T-helper 2 cell treated with Interferon-gamma antibody and Interleukin-4, amounts not matched to agents 5 μg/mL and 100 μg/mL, for 36 hours (primary cell): ENCODE data around the gene DGKA.
"Not testable (repeated sequence)": the region's sequence is repeated elsewhere in the genome, so short reads cannot be mapped to it uniquely, and the experiment has no call there.

Source experiments
- DNase-seq: peaks from one replicate; pipeline ENCODE4 v3.0.0; 2021; ENCODE audit warnings: low spot score
- H3K27ac Mint-ChIP-seq: one replicate; pipeline ENCODE4 v1.8.0; 2021; ENCODE audit warnings: mild to moderate bottlenecking, mixed read lengths
- H3K27me3 Mint-ChIP-seq: one replicate; pipeline ENCODE4 v1.8.0; 2021; ENCODE audit warnings: low read depth, mixed read lengths
- H3K36me3 Mint-ChIP-seq: one replicate; pipeline ENCODE4 v1.8.0; 2021; ENCODE audit warnings: low read depth, mixed read lengths
- H3K4me1 Mint-ChIP-seq: one replicate; pipeline ENCODE4 v1.8.0; 2021; ENCODE audit warnings: low read depth, mixed read lengths
- H3K4me3 Mint-ChIP-seq: one replicate; pipeline ENCODE4 v1.8.0; 2022; ENCODE audit warnings: mild to moderate bottlenecking, moderate library complexity, mixed read lengths
- H3K9me3 Mint-ChIP-seq: one replicate; pipeline ENCODE4 v1.8.0; 2021; ENCODE audit warnings: mixed read lengths

Gene DGKA

DNA sequence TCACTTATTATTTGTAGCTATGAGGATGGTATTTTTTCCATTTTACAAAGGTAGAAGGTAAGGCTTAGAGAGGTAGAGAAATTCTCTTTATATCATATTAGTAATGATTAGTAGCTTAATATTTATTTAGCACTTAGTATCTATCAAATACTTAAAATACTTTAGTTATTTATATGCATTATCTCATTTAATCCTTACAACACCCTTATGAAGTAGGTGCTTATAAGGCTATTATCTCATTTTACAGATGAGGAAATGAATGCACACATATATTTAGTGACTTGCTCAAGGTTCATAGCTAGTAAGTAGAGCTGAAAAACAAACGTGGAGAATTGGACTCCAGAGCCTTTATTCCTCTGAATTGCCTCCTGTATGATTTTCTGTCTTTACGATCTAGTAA, 53.9 kb downstream of the DGKA start:
- no peak for DNase-seq
- peaks cover 43% of the 10 kb centered on the region for H3K36me3 Mint-ChIP-seq
- no peaks in the 10 kb centered on the region for H3K27me3 Mint-ChIP-seq
- no peaks in the 10 kb centered on the region for H3K9me3 Mint-ChIP-seq
- H3K4me3 Mint-ChIP-seq = no peak overlapping the region
- H3K4me1 Mint-ChIP-seq = no peaks in the 10 kb centered on the region
- no peak overlapping the region for H3K27ac Mint-ChIP-seq

- no peak overlapping the region for H3K4me3 Mint-ChIP-seq
- no peaks in the 10 kb centered on the region for H3K4me1 Mint-ChIP-seq
- H3K27me3 Mint-ChIP-seq = no peaks in the 10 kb centered on the region
- peaks cover 46% of the 10 kb centered on the region for H3K36me3 Mint-ChIP-seq
- H3K9me3 Mint-ChIP-seq = no peaks in the 10 kb centered on the region
- no peak overlapping the region for H3K27ac Mint-ChIP-seq
- no peak for DNase-seq
These were observed 54.4 kb downstream of the DGKA start for GRCh38 chr12:55985341-55985740.

GRCh38 chr12:55985976-55986375, 55.0 kb downstream of the DGKA start:
- not testable (repeated sequence) for H3K4me1 Mint-ChIP-seq, H3K9me3 Mint-ChIP-seq, DNase-seq, H3K27ac Mint-ChIP-seq, H3K4me3 Mint-ChIP-seq, H3K27me3 Mint-ChIP-seq
- H3K36me3 Mint-ChIP-seq = peaks cover 48% of the 10 kb centered on the region

DNA sequence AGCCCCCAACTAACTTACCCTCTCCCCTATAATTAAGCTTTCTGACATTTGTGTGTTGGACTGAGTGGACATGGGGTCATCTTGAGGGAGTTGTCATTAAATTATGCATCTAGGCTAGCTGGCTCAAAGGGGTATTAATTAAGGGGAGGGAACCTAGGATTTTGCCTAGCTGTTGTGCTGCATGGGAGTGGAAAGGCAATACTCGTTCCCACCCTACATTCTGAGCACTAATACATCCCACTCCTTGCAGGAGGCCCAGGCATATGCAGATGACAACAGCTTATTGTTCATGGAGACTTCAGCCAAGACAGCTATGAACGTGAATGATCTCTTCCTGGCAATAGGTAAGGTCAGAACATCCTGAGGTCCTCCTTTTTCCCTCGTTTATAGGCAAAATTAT, 60.1 kb downstream of the DGKA start:
- Mint-ChIP-seq H3K4me1 (peaks cover 7% of the 10 kb centered on the region), H3K27ac (no peak overlapping the region), H3K9me3 (no peaks in the 10 kb centered on the region), H3K36me3 (peaks cover 61% of the 10 kb centered on the region), H3K27me3 (no peaks in the 10 kb centered on the region), H3K4me3 (no peak overlapping the region)
- DNase-seq = no peak

- Mint-ChIP-seq H3K27me3 (no peaks in the 10 kb centered on the region), H3K27ac (no peak overlapping the region), H3K36me3 (peaks cover 51% of the 10 kb centered on the region), H3K9me3 (no peaks in the 10 kb centered on the region), H3K4me1 (peaks cover 24% of the 10 kb centered on the region), H3K4me3 (no peak overlapping the region)
- no peak for DNase-seq
These were observed 62.4 kb downstream of the DGKA start for GRCh38 chr12:55993230-55993853.

- Mint-ChIP-seq H3K27ac (no peak overlapping the region), H3K27me3 (no peaks in the 10 kb centered on the region), H3K9me3 (no peaks in the 10 kb centered on the region), H3K36me3 (peaks cover 39% of the 10 kb centered on the region), H3K4me3 (no peak overlapping the region), H3K4me1 (peaks cover 32% of the 10 kb centered on the region)
- no peak for DNase-seq
These were observed 64.4 kb downstream of the DGKA start for GRCh38 chr12:55995366-55995765.

- H3K4me3 Mint-ChIP-seq = peak overlapping the region; percentile 87
- H3K27ac Mint-ChIP-seq = peak overlapping the region; percentile 57
- H3K9me3 Mint-ChIP-seq = no peaks in the 10 kb centered on the region
- peaks cover 32% of the 10 kb centered on the region for H3K4me1 Mint-ChIP-seq
- peaks cover 31% of the 10 kb centered on the region for H3K36me3 Mint-ChIP-seq
- H3K27me3 Mint-ChIP-seq = no peaks in the 10 kb centered on the region
- peak; percentile 52 for DNase-seq
These were observed 65.3 kb downstream of the DGKA start for GRCh38 chr12:55996201-55996714.

DNA sequence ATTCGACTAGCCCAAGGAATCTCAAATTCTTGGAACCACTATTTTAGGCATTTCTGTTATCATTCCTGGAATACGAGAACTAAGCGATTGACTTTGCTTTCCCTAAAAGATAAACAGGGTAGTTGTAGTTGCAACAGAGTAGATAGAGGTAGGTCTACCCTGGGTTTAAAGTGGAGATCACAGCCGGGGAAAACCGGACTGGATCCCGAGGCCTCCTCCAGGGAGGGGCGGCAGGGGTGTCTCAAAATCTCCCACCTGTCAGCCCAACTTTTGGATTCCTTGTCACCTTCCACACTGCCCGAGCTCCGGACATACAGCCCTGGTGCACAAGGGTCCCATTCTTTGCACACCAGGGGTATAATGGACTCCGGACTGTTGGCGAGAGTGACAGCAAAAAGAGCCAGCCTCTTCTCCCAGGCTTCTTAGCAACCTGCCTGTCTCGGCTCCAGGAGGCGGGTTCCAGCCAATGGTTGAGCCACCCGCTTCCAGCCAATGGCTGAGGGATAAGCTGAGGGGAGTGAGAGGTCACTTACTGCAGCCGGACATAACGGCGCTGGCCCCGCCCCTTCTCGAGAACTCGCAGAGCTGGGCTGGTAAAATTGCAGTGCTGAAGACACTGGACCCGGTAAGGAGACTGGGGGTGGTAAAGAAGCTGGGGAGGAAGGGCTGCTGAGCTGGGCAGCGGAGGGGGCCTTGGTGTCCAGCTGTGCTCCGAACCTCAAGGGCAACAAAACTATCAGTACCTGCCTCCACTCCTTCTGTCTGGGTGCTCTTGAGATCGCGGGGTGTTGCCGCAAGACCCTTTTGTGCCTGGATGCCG, 66.0 kb downstream of the DGKA start, which contains the start of gene SUOX:
SUOX (plus strand) TSS at position 562 of the 820 bp plus-strand sequence. CDS start 4,946 bp downstream, outside the sequence.
- peaks cover 32% of the 10 kb centered on the region for H3K4me1 Mint-ChIP-seq
- H3K27me3 Mint-ChIP-seq = no peaks in the 10 kb centered on the region
- H3K9me3 Mint-ChIP-seq = no peaks in the 10 kb centered on the region
- peak within 1 kb of the TSS; percentile 87 for H3K4me3 Mint-ChIP-seq
- peak within 1 kb of the TSS; percentile 57 for H3K27ac Mint-ChIP-seq
- peak; percentile 80 for DNase-seq
- peaks cover 26% of the 10 kb centered on the region for H3K36me3 Mint-ChIP-seq

- Mint-ChIP-seq H3K27me3 (no peaks in the 10 kb centered on the region), H3K4me3 (peak overlapping the region; percentile 87), H3K36me3 (peaks cover 23% of the 10 kb centered on the region), H3K27ac (peak overlapping the region; percentile 15), H3K4me1 (peaks cover 32% of the 10 kb centered on the region), H3K9me3 (no peaks in the 10 kb centered on the region)
- no peak for DNase-seq
These were observed 66.5 kb downstream of the DGKA start for GRCh38 chr12:55997535-55997859.

GRCh38 chr12:55999522-55999921, 68.6 kb downstream of the DGKA start:
- Mint-ChIP-seq H3K4me3 (peak overlapping the region; percentile 14), H3K27ac (peak overlapping the region; percentile 47), H3K4me1 (peaks cover 28% of the 10 kb centered on the region)
- not testable (repeated sequence) for H3K36me3 Mint-ChIP-seq, H3K9me3 Mint-ChIP-seq, DNase-seq, H3K27me3 Mint-ChIP-seq

- H3K4me3 Mint-ChIP-seq, DNase-seq, H3K27me3 Mint-ChIP-seq, H3K9me3 Mint-ChIP-seq, H3K27ac Mint-ChIP-seq, H3K36me3 Mint-ChIP-seq: not testable (repeated sequence)
- H3K4me1 Mint-ChIP-seq = peaks cover 28% of the 10 kb centered on the region
These were observed 69.1 kb downstream of the DGKA start for GRCh38 chr12:55999999-56000540.

DNA sequence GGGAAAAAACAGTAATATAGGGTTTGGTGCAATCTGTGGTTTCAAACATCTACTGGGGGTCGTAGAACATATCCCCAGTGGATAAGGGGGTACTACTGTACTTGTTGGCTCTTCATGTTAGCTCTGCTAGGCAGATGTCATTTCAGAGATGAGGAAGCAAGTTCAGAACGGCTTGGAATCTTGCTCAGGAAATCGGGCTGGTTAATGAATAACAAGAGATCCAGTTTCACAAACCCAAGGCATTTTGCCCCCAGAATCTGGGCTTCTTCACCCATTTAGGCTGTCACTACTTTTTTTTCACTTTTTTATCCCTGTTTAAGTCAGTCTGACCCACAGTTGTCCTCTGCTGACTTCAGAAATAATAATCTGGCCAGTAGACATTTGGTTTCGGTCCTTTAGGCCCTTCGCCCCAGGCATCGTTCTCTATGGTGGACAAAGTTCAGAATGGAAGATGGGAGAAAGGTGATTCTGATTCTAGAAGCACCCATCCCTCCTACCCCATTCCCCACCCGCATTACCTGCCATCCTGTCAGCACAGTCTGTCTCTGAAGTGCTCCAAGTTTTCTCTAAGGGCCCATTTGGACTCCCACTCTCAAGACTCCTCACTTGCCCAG, 70.6 kb downstream of the DGKA start:
- no peak overlapping the region for H3K27ac Mint-ChIP-seq
- DNase-seq = no peak
- no peaks in the 10 kb centered on the region for H3K9me3 Mint-ChIP-seq
- peaks cover 23% of the 10 kb centered on the region for H3K4me1 Mint-ChIP-seq
- peaks cover 7% of the 10 kb centered on the region for H3K36me3 Mint-ChIP-seq
- no peak overlapping the region for H3K4me3 Mint-ChIP-seq
- H3K27me3 Mint-ChIP-seq = no peaks in the 10 kb centered on the region

GRCh38 chr12:56003376-56003775, 72.4 kb downstream of the DGKA start:
- not testable (repeated sequence) for H3K4me3 Mint-ChIP-seq, H3K27ac Mint-ChIP-seq, DNase-seq, H3K9me3 Mint-ChIP-seq, H3K36me3 Mint-ChIP-seq, H3K27me3 Mint-ChIP-seq
- peaks cover 21% of the 10 kb centered on the region for H3K4me1 Mint-ChIP-seq
